ENCODE results near the gene DOK7.

Gene DOK7

GRCh38 chr4:3464349-3464905 is 1.3 kb downstream of the DOK7 start:
- DNase-seq, result no peak

- DNase-seq, result no peak
These were observed 2.0 kb downstream of the DOK7 start for GRCh38 chr4:3464911-3465697.

GRCh38 chr4:3465698-3466671 is 2.9 kb downstream of the DOK7 start:
- no peak for DNase-seq

- DNase-seq, result no peak
These were observed 3.8 kb downstream of the DOK7 start for GRCh38 chr4:3466691-3467600.

GRCh38 chr4:3467601-3468031 is 4.5 kb downstream of the DOK7 start:
- DNase-seq, result no peak

- DNase-seq, result no peak
These were observed 5.0 kb downstream of the DOK7 start for GRCh38 chr4:3468154-3468553.

GRCh38 chr4:3468804-3469203 is 5.7 kb downstream of the DOK7 start:
- no peak for DNase-seq

- DNase-seq, result no peak
These were observed 6.5 kb downstream of the DOK7 start for GRCh38 chr4:3469386-3470243.

GRCh38 chr4:3470244-3471097 is 7.4 kb downstream of the DOK7 start:
- no peak for DNase-seq

- DNase-seq, result no peak
These were observed 8.1 kb downstream of the DOK7 start for GRCh38 chr4:3471098-3471760.

GRCh38 chr4:3471886-3472285 is 8.8 kb downstream of the DOK7 start:
- no peak for DNase-seq

GRCh38 chr4:3472411-3473141 is 9.5 kb downstream of the DOK7 start:
- no peak for DNase-seq

GRCh38 chr4:3473181-3473950 is 10.3 kb downstream of the DOK7 start:
- DNase-seq, result no peak

GRCh38 chr4:3473996-3474765 is 11.1 kb downstream of the DOK7 start:
- DNase-seq, result no peak

- DNase-seq, result no peak
These were observed 12.1 kb downstream of the DOK7 start for GRCh38 chr4:3475041-3475712.

- no peak for DNase-seq
These were observed 12.7 kb downstream of the DOK7 start for GRCh38 chr4:3475713-3476260.

GRCh38 chr4:3476341-3476747 is 13.2 kb downstream of the DOK7 start:
- no peak for DNase-seq

Measured in cortex of kidney (tissue), 1 donor.